Islet precursor cell (in vitro differentiated cells): ENCODE measurements around the gene UVSSA.

Experiments
- DNase-seq: peaks from one replicate; pipeline ENCODE4 v3.0.0-alpha.2; 2018

The UVSSA gene

GRCh38 chr4:1400191-1400805 is 53.3 kb downstream of the UVSSA start:
- no peak for DNase-seq

- peak; percentile 49 for DNase-seq
Observed at GRCh38 chr4:1400831-1401408, 53.9 kb downstream of the UVSSA start.

- no peak for DNase-seq
Observed at GRCh38 chr4:1401409-1402020, 54.5 kb downstream of the UVSSA start.

- DNase-seq: peak; percentile 45
Observed at GRCh38 chr4:1402021-1402515, 55.1 kb downstream of the UVSSA start.

- DNase-seq: no peak
Observed at GRCh38 chr4:1402516-1403091, 55.6 kb downstream of the UVSSA start.

GRCh38 chr4:1403177-1403583 is 56.2 kb downstream of the UVSSA start:
- no peak for DNase-seq

GRCh38 chr4:1403591-1404572 is 56.9 kb downstream of the UVSSA start:
- peak; percentile 49 for DNase-seq

GRCh38 chr4:1404573-1405253 is 57.7 kb downstream of the UVSSA start:
- DNase-seq: peak; percentile 50

- no peak for DNase-seq
Observed at GRCh38 chr4:1405254-1405635, 58.2 kb downstream of the UVSSA start.

- no peak for DNase-seq
Observed at GRCh38 chr4:1405636-1406393, 58.8 kb downstream of the UVSSA start.

- DNase-seq: no peak
Observed at GRCh38 chr4:1406394-1406980, 59.5 kb downstream of the UVSSA start, which contains the start of gene NKX1-1. Gene NKX1-1 (minus strand): TSS chr4:1406442. CDS start chr4:1406442, 0 bp downstream.

- DNase-seq: no peak
Observed at GRCh38 chr4:1406981-1407656, 60.1 kb downstream of the UVSSA start.

GRCh38 chr4:1407657-1408333 is 60.8 kb downstream of the UVSSA start:
- no peak for DNase-seq

GRCh38 chr4:1408418-1408817 is 61.4 kb downstream of the UVSSA start:
- peak; percentile 57 for DNase-seq

- DNase-seq: no peak
Observed at GRCh38 chr4:1409079-1409478, 62.1 kb downstream of the UVSSA start.

GRCh38 chr4:1409491-1410425 is 62.8 kb downstream of the UVSSA start:
- no peak for DNase-seq

GRCh38 chr4:1410491-1411325 is 63.7 kb downstream of the UVSSA start:
- peak; percentile 90 for DNase-seq
